NCI-H69 (cell line): Measurements from ENCODE around the gene CCDC34.

Source experiments
- DNase-seq: peaks from one replicate; lab custom pipeline; 2025; lab: John Stamatoyannopoulos, UW

CCDC34 gene, protein sequence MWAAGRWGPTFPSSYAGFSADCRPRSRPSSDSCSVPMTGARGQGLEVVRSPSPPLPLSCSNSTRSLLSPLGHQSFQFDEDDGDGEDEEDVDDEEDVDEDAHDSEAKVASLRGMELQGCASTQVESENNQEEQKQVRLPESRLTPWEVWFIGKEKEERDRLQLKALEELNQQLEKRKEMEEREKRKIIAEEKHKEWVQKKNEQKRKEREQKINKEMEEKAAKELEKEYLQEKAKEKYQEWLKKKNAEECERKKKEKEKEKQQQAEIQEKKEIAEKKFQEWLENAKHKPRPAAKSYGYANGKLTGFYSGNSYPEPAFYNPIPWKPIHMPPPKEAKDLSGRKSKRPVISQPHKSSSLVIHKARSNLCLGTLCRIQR

DNA sequence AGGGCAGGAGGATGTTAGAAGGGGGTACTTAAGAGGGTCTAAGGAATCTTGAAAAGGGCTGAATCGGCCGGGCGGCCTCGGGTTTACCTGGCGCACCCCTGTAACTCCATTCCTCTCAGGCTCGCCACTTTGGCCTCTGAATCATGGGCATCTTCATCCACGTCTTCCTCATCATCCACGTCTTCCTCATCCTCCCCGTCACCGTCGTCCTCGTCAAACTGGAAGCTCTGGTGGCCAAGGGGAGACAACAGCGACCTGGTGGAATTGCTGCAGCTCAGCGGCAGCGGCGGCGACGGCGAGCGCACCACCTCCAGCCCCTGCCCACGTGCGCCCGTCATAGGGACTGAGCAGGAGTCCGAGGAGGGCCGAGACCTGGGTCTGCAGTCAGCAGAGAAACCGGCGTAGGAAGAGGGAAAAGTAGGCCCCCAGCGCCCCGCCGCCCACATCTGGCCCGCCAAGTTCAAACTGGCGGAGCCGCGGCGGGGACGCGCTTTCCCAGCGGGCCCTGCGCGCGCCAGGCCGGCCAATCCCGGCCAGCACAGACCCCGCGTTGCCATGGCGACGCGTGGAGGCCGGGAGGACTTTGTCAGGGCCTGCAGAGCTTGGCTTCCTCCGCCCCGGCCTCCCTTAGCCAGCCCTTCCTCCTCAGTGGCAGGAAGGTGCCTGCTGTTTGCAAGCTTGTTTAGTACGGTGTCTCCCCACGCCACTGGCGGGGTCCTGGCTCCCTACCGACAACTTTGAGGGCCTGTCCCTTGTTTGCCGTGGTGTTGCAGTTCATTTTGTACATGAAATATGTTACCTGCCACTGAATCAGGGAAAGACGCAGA is at the start of gene CCDC34:
CCDC34 (minus strand) TSS at position 467 of the 827 bp plus-strand sequence; CDS start at position 446, 21 bp downstream.
- DNase-seq: peak; percentile 99

DNA sequence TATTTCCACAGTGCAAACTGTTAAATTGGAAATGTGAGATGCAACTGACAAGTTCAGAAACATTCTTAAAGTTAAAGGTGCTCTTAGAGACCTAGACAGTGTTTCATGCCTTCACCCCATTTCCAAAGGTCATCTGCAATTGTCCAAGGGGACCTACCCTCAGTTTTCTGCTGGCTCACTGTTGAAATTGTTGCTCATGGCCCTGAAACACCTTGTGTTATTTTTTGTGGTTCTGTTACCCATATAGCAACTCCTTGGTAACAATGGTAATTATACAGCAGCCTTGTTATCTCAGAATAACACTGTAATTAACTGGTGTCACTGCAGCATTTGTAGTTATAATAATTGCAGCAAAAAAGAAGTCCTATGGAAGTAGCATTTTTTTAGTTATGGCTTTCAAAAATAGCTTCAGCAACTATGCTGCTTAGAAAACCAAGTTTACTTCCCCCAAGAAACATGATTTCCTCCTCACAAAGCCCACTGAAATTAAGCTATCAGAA is 49.2 kb upstream of the CCDC34 start:
- DNase-seq: peak; percentile 83

DNA sequence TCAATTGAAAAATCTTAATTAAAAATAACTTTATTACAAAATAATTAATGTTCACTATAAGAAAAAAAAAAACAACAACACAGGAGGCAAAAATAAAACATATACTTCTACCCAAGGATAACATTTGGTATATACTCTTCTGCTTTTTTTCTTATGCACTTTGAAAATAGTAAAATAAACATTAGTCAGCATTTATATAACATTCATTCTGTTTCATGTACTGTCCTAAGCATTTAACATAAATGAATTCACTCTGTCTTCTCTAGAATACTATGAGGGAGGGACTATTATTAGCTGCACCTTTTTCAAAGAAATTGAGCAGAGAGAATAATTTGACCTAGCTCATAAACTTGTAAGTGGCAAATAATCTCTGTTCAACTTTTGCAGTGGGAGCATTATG is 48.3 kb upstream of the CCDC34 start:
- DNase-seq: no peak

DNA sequence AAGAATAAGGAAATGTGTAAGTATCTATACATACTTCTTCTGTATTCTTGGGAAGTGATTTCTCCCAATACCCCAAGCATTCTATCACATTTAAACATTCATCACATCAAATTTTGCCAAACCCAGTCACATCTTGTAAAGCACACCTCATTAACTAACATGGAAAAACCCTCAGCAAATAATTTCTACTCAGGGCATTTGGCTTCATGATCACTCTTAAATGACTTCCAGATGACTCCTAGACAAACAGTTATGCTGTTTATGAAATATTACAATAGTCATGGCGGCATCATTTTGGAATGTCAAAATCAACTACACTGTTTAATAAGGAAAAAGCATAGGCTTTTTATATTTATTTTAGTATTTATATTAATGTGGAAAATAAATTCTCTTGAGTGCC is 47.3 kb upstream of the CCDC34 start:
- DNase-seq: no peak

DNA sequence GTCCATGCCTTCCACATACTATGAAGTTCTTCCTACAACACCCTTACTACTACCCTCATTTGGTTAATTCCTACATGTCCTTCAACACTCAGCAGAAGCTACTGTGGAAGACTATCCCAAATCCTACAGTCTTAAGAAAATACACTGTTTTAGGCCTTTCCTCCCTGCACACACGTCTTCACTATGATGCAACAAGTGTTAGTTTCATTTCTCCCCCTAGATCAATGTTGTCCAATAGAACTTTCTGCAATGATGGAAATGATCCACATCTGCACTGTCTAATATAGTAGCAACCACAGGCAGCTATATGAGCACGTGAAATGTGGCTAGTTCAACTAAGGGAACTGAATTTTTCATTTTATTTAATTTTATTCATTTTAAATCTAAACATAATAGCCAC is 46.7 kb upstream of the CCDC34 start:
- DNase-seq: no peak

DNA sequence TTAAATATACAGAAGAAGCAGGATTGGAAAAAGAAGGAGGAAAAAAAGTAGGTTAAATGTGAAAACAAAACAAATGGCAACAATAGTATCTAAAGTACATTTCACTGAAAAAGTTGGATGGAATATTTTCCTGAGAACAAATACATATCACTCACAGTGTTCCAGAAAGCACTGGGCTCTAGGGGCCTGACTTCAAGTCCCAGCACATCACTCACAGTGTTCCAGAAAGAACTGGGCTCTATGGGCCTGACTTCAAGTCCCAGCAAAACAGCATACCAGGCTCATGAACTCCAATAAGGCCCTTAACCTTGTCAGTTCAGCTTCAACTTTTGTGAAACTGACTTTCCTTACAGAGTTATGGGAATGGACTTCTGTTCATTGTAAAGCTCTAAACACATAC is 46.0 kb upstream of the CCDC34 start:
- no peak for DNase-seq

DNA sequence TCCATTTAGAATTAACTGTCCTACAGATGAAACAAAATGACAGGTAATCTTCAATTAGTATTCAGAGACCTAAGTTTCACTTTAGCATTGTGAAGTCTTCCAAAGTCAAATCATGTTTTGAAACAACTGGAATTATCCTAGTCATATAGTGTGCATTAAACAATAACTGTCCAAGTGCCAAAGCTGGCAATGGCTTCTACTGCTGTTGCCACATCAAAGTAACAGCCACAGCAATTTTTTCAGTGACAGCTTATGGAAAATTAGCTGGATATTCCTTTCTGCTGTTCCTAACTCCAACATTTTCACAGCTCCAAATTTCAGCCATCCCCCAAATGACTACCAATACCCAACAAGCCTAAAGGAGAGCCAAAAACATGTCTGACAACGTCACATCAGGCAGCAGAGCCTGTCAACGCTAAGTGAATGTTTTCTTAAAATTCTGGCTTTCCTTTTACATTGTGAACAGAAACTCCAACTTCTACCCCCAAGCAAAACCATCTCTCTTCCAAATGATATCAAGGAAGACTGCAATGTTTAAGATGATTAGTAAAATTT is 45.3 kb upstream of the CCDC34 start:
- DNase-seq: no peak

DNA sequence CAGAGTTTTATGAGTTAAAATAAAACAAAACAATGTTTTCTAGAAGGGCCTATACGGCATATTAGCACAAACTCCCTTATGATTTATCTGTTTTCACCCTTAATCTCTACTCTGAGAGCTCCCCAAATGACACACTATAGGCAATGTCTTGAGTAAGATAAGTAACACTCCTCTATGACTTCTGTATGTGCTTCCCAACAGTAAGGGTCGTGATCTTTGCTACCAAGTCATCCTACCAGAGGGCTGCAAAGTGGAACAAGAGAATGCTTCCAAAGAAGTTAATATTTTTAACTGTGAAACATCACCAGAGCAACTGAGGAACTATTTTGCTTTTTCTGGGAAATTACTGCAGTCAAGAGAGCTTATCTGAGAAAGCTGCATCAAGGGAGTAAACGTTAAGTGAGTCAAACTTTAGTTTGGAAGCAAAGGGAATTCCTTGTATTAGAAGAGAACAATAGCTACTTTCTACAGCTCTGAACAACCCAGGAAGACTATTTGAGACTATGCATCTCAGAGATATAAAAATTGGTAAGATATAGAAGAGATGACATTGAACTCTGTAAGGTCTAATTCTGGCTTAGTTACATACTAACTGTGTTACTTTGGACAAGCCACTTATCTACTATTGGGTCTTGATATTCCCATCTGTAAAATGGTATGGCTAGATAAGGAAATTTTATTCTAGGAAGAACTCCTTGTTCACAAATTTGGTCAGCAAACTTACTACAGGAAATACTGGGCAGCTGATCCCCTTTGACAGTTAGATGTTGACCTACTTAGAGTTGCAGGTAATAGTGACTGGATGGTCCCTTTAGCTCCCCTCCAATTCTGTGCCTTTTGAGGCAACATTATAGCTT is 43.7 kb upstream of the CCDC34 start:
- DNase-seq: no peak

DNA sequence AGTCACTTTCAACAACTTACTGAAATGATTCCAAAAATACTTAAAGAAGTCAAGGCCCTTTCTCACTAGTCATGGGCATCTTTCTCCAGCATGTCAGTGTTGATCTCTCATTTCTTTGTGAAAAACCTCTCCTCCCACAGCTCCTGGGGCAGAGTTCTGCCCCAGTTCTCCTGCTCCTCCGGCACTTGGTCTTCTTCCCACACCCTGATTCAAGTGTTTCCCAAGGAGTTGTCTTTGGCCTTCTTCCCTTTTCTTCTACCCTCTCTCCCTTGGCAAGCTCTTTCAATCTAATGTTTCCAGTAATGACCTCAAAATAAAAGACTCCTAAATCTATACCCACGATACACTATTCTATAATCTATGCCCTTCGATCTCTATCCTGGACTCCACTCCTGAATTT is 42.1 kb upstream of the CCDC34 start:
- DNase-seq: no peak

DNA sequence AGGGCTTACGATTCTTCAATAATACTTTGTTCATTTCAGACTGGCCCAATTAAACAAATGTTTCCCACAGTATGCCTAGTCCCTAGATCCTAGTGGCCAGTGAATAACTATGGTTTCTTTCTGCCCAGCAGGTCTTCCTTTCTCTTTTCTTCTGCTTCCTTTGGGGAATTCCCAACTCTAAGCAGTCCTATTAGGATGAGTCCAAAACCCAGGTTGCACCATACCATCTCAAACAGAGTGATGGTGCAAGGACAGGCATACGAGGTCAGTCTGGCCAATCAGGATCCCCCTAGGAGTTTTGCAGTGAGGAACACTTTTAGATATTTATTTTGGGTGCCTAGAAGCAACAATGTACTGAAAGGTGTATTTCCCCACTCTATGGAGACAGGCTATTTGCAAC is 41.4 kb upstream of the CCDC34 start:
- DNase-seq: no peak

DNA sequence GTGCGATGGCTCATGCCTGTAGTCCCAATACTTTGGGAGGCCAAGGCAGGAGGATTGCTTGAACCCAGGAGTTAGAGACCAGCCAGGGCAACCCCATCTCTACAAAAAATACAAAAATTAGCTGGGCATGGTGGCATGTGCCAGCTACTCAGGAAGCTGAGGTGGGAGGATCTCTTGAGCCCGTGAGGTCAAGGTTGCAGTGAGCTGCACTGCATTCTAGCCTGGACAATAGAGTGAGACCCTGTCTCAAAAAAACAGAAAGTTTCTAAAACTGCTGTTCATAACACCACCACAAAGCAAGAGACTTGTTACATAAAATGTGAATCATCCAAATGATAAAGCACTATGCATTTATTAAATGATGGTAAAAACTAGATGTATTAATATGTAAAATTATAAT is 40.2 kb upstream of the CCDC34 start:
- DNase-seq: no peak

DNA sequence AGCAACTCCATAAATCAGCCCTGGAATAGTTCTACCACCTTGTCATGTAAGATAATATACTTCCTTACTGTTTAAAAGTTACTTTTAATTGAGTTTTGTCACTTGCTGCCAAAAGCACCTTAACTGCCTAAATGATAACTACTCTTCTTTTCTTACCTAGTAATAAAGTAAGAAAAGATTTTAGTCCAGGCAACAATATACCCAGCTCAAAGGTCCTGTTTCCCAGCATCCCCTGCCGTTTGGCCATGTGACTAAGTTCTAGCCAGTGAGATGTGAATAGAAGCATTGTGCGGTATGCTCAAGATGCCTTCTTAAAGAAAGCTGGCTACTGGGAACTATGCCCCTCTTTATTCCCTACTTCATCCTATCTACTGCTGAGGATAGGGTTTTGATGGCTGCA is 39.4 kb upstream of the CCDC34 start:
- DNase-seq: no peak

DNA sequence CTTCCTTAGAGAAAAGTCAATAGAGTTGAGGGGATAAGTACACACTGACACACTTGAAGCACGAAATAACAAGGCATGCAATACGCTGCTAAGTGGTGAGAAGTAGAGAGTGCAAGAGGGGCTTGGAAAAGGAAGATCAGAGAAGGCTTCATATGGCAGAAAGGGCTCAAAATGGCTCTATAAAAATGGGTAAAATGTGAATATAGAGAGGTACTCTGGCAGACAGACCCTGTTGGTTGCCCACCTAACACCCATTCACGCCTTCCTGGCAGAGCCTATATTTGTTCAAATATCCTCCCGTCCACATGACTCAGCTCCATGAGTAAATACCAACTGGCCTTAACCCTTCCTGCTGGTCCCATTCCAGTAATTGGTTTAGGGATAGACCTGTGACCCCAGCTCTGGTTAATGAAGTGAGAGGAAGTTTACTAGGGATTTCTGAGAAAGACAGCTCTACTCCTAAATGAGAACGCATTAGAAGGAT is 38.9 kb upstream of the CCDC34 start:
- DNase-seq: peak; percentile 52

DNA sequence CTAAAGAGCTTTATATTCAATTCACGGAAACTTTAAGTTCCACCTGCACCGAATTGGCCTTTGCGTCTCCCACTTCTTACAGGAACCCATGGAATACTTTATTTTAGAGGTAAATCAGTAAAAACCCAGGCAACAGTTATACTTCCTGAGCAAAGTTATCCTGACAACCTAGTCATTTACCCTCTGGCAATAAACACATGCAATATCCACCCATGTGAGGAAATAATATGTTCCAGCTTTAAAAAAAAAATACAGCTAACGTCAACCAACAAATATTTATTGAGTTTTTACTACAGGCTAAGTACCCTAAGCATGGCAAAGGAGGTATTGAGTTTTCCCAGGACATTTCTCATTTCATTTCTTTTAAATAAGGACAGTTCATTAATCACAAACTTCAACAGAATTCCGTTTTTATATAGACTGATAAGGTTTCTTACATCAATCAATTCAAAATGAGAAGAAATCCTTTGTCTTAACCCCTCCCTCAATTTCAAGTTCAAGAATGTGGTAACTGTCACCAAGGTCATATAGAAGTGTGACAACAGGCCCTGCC is 38.3 kb upstream of the CCDC34 start:
- DNase-seq: no peak

DNA sequence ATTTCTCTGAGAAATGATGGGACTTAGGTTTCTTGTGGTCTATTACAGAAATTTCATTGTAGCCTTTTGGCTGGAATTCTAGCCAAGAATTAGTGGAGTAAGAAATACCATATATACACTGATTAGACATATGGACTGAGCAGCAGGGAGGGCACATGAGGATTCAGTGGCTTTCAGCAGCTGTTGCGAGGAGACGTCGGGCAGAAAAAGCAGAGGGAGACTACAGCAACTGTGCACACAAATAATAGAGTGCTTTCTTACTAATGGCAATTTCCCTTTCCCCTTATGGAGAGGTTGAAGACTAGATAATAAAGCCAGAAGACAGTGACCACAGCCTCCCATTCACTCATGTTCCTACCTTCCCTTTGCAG is 35.4 kb upstream of the CCDC34 start:
- peak; percentile 87 for DNase-seq

DNA sequence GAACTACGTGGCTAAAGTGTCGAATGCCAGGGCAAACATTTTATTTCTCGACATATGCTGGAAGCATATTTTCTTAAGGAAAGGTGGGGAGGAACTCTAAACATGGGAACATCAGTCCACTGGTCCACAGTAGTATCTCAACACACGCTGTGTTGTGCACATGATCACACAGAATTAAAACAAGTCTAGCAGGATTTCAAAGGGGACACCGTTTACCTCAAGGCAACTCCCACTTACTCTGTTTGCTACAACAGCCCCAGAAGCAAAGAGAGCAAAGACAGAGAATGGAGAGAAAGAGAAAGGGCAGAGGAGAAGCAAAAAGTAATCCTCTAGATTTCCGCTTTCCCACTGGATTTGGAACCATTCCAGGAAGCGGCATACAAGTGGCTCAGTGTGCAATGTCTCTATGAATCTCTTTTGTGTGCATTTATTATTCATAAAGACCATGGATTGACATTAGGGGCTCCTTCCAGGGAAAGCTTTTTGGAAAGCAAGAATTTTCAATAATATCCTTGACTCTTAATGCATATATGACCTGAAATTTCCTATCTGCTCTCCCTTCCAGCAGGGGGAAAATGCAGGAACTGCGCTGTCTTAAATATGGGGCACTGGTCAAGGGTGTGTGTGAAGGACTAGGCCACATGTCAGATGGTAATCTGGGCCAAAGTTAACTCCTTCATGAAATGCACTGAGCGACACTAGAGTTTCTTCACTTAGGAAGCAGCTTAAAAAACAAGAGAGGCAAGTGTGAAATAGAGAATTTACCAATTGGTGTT is 34.8 kb upstream of the CCDC34 start:
- peak; percentile 71 for DNase-seq

DNA sequence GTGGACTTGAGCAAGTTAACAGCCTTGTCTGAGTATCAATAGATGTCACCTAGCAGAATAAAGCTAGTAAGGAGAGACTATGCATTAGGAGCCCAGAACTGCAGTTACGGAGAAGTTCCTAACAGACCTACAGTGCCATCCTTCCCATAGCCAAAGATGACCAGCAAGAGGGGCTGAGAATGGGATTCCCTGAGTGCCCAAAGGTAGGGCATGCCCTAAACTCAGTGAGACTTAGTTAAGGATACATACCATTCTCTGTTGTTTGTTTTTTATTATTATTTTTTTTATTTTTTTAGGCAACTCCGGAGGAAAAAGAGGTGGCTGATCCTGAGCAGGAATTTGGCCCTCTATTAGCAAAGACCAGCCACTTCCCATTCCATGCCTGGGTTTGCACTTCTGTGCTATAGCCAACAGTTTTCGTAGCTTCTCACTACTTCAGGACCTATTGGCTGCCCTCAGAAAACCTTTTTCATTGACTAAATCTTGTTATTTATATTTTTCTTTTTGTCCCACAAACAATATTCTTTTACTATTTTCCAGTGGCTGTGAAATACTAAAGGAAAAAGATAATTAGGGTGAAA is 33.3 kb upstream of the CCDC34 start:
- DNase-seq: peak; percentile 44

DNA sequence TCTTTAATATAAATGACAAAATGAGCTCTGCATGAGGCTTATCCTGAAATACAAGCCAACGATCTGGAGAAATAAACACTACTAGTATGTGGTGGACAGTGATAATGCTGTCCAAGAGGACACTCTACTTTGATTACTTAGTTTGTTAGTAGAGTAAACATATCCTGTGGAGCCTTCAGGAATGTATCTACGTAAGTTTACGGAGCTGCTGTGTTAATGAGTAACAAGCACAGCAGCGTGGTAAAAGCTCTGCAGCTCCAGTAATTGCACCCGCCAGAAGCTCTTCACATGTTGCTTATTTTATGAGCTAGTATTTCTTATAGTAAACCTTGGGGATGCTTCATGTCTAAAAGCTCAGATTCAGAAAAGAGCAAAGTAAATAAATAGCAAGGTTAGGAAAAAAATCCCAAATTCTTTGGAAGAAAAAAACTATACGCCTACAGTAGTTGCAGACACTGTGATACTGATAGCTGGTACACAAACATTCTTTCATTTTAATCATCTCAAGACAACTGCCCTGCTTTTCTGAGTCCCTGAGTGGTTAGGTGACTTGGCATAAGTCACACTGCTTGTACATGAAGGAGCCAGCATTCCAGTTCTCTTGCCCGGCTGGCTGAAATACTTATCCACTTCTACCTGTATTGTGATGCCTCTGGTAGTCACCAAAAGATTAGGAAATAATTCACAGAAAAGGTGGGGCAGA is 32.7 kb upstream of the CCDC34 start:
- peak; percentile 95 for DNase-seq

DNA sequence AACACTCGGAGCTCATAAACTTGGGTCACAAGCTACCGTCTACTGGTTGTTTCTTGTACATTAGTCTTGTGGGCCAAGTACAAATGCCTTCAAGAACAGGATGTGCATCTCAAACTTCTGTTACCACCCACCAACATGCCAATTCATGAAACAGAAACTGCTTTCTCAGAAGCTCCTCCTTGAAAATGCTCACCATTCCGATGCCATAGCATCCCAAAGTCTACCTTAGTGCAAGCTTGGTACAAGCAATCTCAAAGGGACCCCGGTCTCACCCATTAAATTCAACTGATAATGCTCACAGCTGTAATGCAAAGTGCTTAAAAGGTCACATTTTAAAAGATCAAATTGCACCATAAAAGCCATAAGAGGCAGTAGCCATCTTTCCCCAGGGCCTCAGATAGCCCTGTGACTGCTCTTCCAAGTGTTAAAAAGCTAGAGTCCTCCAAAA is 31.8 kb upstream of the CCDC34 start:
- peak; percentile 51 for DNase-seq
